DMS 273 (cell line): ENCODE results near the gene TBC1D14.

Experiments used
- DNase-seq: peaks from one replicate; lab custom pipeline; 2025; ENCODE audit not compliant: unreplicated experiment; lab: John Stamatoyannopoulos, UW

The TBC1D14 gene

GRCh38 chr4:7054106-7054880 lies 144.7 kb downstream of the TBC1D14 start:
- DNase-seq, result no peak

DNA sequence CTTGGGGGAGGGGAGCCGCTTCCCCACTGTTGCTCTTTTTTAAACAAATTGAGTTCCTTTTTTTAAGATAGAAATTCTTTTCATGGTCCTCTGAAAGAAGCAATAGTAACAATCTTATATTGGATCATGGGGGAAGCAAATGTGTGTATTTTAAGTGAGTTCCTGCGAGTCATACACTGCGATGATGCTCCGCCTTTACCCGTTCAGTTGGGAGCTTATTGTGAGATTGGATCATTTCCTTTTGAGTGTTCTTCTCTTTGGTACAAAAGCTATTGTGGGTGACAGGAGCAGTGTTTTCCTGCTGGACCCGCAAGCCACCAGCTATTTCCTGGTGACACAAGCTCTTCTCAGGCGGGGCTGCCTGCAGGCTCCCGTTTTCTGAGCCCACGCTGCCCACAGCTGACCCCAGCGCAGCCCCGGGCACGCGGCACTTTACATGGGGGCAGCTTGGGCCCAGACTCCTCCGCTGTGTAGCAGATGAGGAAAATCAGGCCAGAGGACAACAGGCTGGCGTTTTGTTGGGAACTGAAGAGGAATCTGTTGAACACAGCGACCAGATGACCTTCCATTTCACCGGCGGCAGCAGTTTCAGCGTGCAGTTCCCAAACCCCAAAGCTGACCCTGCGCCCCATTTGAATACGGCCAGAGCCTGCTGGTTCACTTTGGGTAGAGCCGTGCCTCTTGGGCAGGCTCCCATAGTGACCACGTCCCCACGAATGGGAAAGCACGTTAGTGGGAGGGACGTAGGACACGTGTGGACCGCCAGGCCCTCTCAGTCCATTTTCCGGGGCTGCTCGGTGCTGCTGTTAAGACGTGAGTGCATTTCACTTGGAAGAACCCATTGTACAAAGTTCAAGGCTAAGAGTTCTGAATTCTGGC lies 145.7 kb downstream of the TBC1D14 start:
- no peak for DNase-seq

GRCh38 chr4:7055990-7056325 lies 146.3 kb downstream of the TBC1D14 start:
- DNase-seq, result no peak

GRCh38 chr4:7058792-7059191 lies 149.2 kb downstream of the TBC1D14 start:
- DNase-seq, result no peak

DNA sequence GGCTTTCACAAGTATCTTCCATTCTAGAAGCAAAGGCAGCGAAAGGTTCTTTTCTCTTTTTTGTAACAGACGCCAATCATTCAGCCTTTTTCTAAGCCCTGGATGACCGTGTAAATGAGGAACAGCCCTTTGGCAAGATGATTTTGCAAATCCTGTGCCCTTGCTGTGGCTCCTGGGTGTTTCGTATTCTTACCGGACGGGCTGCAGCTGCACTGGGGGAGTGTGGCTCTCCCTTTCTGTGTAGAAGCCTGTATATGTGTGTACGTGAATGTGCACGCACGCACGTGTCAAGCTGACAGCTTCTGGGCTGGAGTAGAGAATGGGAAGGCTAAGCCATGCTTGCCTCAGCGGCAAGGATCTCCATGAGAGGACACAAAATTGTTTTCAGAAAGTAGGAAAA lies 150.0 kb downstream of the TBC1D14 start:
- DNase-seq, result no peak

GRCh38 chr4:7060346-7061150 lies 150.9 kb downstream of the TBC1D14 start:
- no peak for DNase-seq

GRCh38 chr4:7061815-7062214 lies 152.2 kb downstream of the TBC1D14 start:
- no peak for DNase-seq

GRCh38 chr4:7062816-7063215 lies 153.2 kb downstream of the TBC1D14 start:
- DNase-seq, result no peak

DNA sequence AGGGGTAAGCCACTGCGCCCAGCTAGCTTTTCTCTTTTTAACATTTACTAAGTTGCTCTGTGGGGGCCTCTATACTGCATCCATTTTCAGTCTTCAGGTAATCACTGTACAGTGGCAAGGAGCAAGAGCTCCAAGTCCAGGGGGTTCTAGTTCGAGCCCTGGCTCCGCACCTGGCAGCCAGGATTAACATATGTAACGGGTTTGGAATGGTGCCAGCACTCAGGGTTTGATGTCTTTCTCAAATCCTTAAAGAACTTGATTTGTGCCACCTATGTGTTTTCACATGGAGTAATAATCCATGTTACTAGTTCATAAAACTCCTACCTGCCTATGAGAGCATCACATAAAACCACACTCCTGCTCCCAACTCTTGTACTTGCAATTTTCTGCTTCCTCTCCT lies 153.7 kb downstream of the TBC1D14 start:
- DNase-seq, result peak; percentile 15

- no peak for DNase-seq
Measured at GRCh38 chr4:7066006-7066405, 156.4 kb downstream of the TBC1D14 start.

GRCh38 chr4:7066493-7066892 lies 156.9 kb downstream of the TBC1D14 start:
- no peak for DNase-seq

- DNase-seq, result no peak
Measured at GRCh38 chr4:7067126-7067451, 157.5 kb downstream of the TBC1D14 start.

GRCh38 chr4:7067452-7068278 lies 158.0 kb downstream of the TBC1D14 start, which contains the start of gene GRPEL1:
Gene GRPEL1, minus strand, starts transcription at chr4:7068064. Its CDS starts 32 bp downstream, at chr4:7068032.
- DNase-seq, result peak; percentile 99

GRCh38 chr4:7068279-7068842 lies 158.7 kb downstream of the TBC1D14 start:
- DNase-seq, result no peak

DNA sequence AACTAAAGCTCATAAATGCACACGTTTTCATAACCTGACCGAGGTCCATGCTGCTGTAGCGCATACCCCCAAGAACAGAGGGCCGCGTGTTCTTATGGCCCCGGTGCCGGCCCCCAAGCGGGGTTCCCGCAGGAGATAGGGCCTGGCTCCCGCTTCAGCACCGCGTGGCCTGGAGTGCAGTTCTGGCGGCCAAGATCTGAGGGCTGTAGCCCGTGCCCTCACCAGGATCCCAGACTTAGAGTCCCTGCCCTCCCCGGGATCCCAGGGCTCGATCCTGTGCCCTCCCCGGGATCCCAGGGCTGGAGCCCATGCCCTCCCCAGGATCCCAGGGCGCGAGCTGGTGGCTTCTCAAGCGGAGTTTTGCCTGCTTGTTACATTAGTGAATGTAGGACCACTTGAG lies 159.3 kb downstream of the TBC1D14 start:
- DNase-seq, result peak; percentile 38

GRCh38 chr4:7070729-7071511 lies 161.3 kb downstream of the TBC1D14 start:
- DNase-seq, result peak; percentile 80

GRCh38 chr4:7073059-7073458 lies 163.4 kb downstream of the TBC1D14 start:
- no peak for DNase-seq

DNA sequence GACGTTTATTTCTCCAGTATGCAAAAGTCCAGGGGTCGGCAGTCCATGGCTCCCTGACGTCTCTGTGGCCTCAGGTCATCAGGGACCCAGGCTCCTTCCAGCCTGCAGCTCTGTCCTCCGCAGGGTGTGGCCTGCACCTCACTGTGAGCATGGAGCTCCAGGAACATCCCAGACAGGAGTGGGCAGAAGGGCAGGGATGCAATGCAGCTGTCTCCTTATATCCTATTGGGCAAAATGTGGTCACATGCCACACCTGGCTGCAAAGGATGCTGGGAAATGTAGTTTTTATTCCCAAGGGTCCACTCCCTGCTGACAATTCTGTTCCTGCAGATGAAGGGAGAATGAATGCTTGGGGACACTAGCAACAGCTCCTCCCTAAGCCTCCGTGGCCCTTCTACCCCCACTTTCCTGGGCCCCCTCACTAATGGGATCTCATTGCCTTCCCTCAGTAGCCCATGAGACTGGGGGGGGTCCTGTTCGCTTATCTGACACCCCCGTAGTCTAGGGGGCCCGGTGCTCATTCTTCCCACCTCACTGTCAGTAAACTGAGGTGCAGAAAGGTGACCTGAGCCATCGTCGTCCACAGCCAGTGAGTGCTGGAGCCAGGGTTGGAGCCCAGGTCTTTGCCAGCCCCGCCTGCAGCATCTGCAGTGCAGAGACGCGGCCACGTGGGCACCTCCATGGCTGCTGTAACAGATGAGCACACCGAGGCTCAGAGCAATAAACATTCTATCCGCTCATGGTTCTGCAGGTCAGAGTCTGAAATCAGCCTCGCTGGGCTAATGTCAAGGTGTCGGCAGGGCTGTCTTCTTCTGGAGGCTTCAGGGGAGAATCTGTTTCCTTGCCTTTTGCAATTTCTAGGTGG lies 164.1 kb downstream of the TBC1D14 start:
- peak; percentile 78 for DNase-seq

DNA sequence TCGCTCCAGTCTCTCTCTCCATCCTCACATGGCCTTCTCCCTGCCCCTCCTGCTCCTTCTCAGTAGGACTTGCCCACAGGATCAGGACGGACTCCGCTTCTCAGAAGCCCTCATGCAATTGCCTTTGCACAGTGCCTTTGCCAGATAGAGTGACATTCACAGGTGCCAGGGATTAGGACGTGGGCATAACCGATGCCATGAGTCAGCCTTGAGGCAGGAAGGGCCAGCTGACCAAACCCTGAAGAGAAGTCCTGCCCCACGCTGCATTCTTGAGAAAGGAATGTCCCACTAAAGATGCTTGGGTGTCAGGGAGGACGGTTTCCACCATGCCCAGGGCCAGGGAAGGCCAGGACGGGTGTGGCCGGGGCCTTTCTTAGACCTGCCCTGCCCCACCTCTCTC lies 164.8 kb downstream of the TBC1D14 start:
- no peak for DNase-seq
